ENCODE data around the gene ROBO1.

The ROBO1 gene

DNA sequence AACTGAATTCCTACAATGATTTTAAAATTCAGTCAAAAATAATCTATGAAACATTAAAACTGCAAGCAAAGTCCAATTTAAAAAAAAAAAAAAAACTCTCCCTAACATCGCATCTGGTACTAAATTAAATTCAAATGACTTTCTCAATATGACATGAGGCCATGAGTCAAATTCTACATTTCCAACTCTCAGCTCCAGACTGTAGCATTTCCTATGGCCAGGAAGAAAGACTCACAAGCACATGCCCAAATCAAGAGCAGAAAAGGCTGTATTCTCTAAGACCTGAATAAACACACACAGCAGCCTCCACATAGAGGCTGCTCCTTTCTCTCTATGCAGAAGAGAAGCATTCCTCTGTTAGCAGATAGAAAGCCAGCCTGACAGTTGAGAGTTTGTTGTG, 729.2 kb downstream of the ROBO1 start:
- TF ChIP-seq NFRKB (IDR thresholded peaks at IDR 0.05) (no peak), FOXA1 (IDR thresholded peaks at IDR 0.05) (no peak), FOXM1 (IDR thresholded peaks at IDR 0.05; ENCODE audit: borderline replicate concordance) (no peak), SP1 (IDR thresholded peaks at IDR 0.05) (no peak), ARNT (IDR thresholded peaks at IDR 0.05) (no peak), FOXK2 (IDR thresholded peaks at IDR 0.05) (no peak), TARDBP (IDR thresholded peaks at IDR 0.05) (no peak), ZNF384 (IDR thresholded peaks at IDR 0.05) (no peak), SUZ12 (IDR thresholded peaks at IDR 0.05) (no peak), PKNOX1 (IDR thresholded peaks at IDR 0.05) (no peak), HDGF (IDR thresholded peaks at IDR 0.05; ENCODE audit: borderline replicate concordance) (no peak), BHLHE40 (IDR thresholded peaks at IDR 0.05; ENCODE audit: borderline replicate concordance) (no peak), ELF4 (IDR thresholded peaks at IDR 0.05) (no peak), LEF1 (IDR thresholded peaks at IDR 0.05; ENCODE audit: borderline replicate concordance) (no peak), L3MBTL2 (conservative IDR thresholded peaks at IDR 0.05) (no peak), CTBP1 (IDR thresholded peaks at IDR 0.05; ENCODE audit: borderline replicate concordance) (no peak)
- ChIA-PET POLR2A (no interaction called here), CTCF (no interaction called here)
- no peak for DNase-seq (ENCODE audit: extremely low spot score)

DNA sequence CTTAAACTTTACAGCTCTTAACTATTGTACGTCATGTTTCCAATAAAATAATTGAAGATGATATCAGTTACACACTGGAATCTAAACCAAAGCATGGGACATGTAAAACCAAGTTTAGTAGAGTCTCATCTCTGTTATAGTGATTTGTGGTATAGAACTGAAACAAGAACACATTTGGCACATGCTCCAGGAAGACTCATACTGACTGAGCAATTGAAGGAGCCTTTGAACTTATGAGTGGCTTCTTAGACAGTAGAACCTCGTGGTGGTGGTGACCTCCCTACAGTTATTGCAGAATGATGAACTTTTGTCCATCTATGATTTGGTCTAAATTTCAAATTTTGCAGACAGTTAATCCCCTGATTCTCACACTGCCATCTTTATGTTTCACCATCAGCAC, 729.7 kb downstream of the ROBO1 start:
- DNase-seq (ENCODE audit: extremely low spot score): no peak
- POLR2A ChIA-PET: no interaction called here
- TF ChIP-seq PKNOX1 (IDR thresholded peaks at IDR 0.05): no peak
- TF ChIP-seq LEF1 (IDR thresholded peaks at IDR 0.05; ENCODE audit: borderline replicate concordance): no peak
- TF ChIP-seq TARDBP (IDR thresholded peaks at IDR 0.05): no peak
- TF ChIP-seq SUZ12 (IDR thresholded peaks at IDR 0.05): no peak
- no peak for TF ChIP-seq FOXM1 (IDR thresholded peaks at IDR 0.05; ENCODE audit: borderline replicate concordance)
- no peak for TF ChIP-seq BHLHE40 (IDR thresholded peaks at IDR 0.05; ENCODE audit: borderline replicate concordance)
- TF ChIP-seq HDGF (IDR thresholded peaks at IDR 0.05; ENCODE audit: borderline replicate concordance): no peak
- TF ChIP-seq ZNF384 (IDR thresholded peaks at IDR 0.05): no peak
- TF ChIP-seq FOXA1 (IDR thresholded peaks at IDR 0.05): no peak
- no peak for TF ChIP-seq L3MBTL2 (conservative IDR thresholded peaks at IDR 0.05)
- no peak for TF ChIP-seq SP1 (IDR thresholded peaks at IDR 0.05)
- no peak for TF ChIP-seq ARNT (IDR thresholded peaks at IDR 0.05)
- CTCF ChIA-PET: no interaction called here

GRCh38 chr3:79032686-79033318, 735.0 kb downstream of the ROBO1 start:
- CTCF ChIA-PET: interaction anchor here (1.1 kb wide), 1 partner anchor 485 kb away, joined by 3 read pairs; no protein-coding TSS in a partner anchor
- POLR2A ChIA-PET: no interaction called here
- no peak for TF ChIP-seq ELF4 (IDR thresholded peaks at IDR 0.05)
- TF ChIP-seq SUZ12 (IDR thresholded peaks at IDR 0.05): no peak
- 0 out of 2 replicates have a peak, but pooled peaks have one; percentile 27 for TF ChIP-seq CTBP1 (IDR thresholded peaks at IDR 0.05; ENCODE audit: borderline replicate concordance)
- no peak for TF ChIP-seq ARNT (IDR thresholded peaks at IDR 0.05)
- TF ChIP-seq PKNOX1 (IDR thresholded peaks at IDR 0.05): peak; percentile 54
- no peak for TF ChIP-seq L3MBTL2 (conservative IDR thresholded peaks at IDR 0.05)
- no peak for TF ChIP-seq SP1 (IDR thresholded peaks at IDR 0.05)
- TF ChIP-seq FOXK2 (IDR thresholded peaks at IDR 0.05): no peak
- no peak for TF ChIP-seq HDGF (IDR thresholded peaks at IDR 0.05; ENCODE audit: borderline replicate concordance)
- TF ChIP-seq FOXM1 (IDR thresholded peaks at IDR 0.05; ENCODE audit: borderline replicate concordance): no peak
- no peak for TF ChIP-seq ZNF384 (IDR thresholded peaks at IDR 0.05)
- TF ChIP-seq FOXA1 (IDR thresholded peaks at IDR 0.05): no peak
- TF ChIP-seq LEF1 (IDR thresholded peaks at IDR 0.05; ENCODE audit: borderline replicate concordance): no peak
- no peak for TF ChIP-seq NFRKB (IDR thresholded peaks at IDR 0.05)
- DNase-seq (ENCODE audit: extremely low spot score): peak; percentile 39

DNA sequence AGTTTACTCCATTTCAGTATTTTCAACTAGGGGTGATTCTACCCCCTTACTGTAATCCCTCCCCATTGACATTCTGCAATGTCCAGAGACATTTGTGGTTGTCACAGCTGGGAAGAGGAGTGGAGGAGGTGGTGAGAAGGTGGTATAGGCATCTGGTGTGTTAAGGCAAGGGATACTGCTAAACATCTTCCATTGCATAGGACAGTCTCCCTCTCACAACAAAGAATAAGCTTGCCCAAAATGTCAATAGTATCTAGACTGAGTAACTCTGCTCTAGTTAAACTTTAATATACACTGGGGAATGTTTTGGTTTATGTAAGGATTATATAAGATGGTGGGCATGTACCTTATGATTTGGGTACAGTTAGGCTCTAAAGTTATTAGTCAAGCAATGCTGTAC, 737.6 kb downstream of the ROBO1 start:
- no peak for TF ChIP-seq TARDBP (IDR thresholded peaks at IDR 0.05)
- no peak for TF ChIP-seq FOXK2 (IDR thresholded peaks at IDR 0.05)
- TF ChIP-seq SP1 (IDR thresholded peaks at IDR 0.05): no peak
- no peak for TF ChIP-seq FOXA1 (IDR thresholded peaks at IDR 0.05)
- TF ChIP-seq L3MBTL2 (conservative IDR thresholded peaks at IDR 0.05): no peak
- TF ChIP-seq ARNT (IDR thresholded peaks at IDR 0.05): no peak
- TF ChIP-seq CTBP1 (IDR thresholded peaks at IDR 0.05; ENCODE audit: borderline replicate concordance): no peak
- DNase-seq (ENCODE audit: extremely low spot score): no peak
- ChIA-PET POLR2A (no interaction called here), CTCF (no interaction called here)

- TF ChIP-seq TARDBP (IDR thresholded peaks at IDR 0.05): no peak
- TF ChIP-seq LEF1 (IDR thresholded peaks at IDR 0.05; ENCODE audit: borderline replicate concordance): no peak
- TF ChIP-seq L3MBTL2 (conservative IDR thresholded peaks at IDR 0.05): no peak
- TF ChIP-seq FOXA1 (IDR thresholded peaks at IDR 0.05): no peak
- CTCF ChIA-PET: no interaction called here
- POLR2A ChIA-PET: no interaction called here
- no peak for DNase-seq (ENCODE audit: extremely low spot score)
Measured at GRCh38 chr3:79028916-79029315, 738.9 kb downstream of the ROBO1 start.

GRCh38 chr3:79027593-79027992, 740.2 kb downstream of the ROBO1 start:
- ChIA-PET CTCF (interaction anchor here (0.6 kb wide), 1 partner anchor 366 kb away, joined by 5 read pairs; no protein-coding TSS in a partner anchor), POLR2A (interaction anchor here (0.8 to 1.8 kb wide), 2 partner anchors 9 to 11 kb away, joined by 3 to 6 read pairs; no protein-coding TSS in a partner anchor)
- no peak for DNase-seq (ENCODE audit: extremely low spot score)
- TF ChIP-seq ZNF384 (IDR thresholded peaks at IDR 0.05) (no peak), FOXM1 (IDR thresholded peaks at IDR 0.05; ENCODE audit: borderline replicate concordance) (no peak), BHLHE40 (IDR thresholded peaks at IDR 0.05; ENCODE audit: borderline replicate concordance) (no peak), CTBP1 (IDR thresholded peaks at IDR 0.05; ENCODE audit: borderline replicate concordance) (peak; percentile 74; the same call in 1 of the 2 replicates), SP1 (IDR thresholded peaks at IDR 0.05) (no peak), ARNT (IDR thresholded peaks at IDR 0.05) (no peak), FOXK2 (IDR thresholded peaks at IDR 0.05) (no peak), L3MBTL2 (conservative IDR thresholded peaks at IDR 0.05) (no peak), FOXA1 (IDR thresholded peaks at IDR 0.05) (no peak), SUZ12 (IDR thresholded peaks at IDR 0.05) (no peak), ELF4 (IDR thresholded peaks at IDR 0.05) (no peak), TARDBP (IDR thresholded peaks at IDR 0.05) (no peak), NFRKB (IDR thresholded peaks at IDR 0.05) (no peak), PKNOX1 (IDR thresholded peaks at IDR 0.05) (peak; percentile 26; the same call in 1 of the 2 replicates)
